ENCODE results near the gene SYF2. TPM values are rescaled to one million over a fixed set of nuclear protein-coding genes. Genes with fewer than 3 reads are reported as not detected.
A peak's percentile ranks its signal among the peaks of the same experiment; 100 is the strongest.
"Not testable (repeated sequence)": the region's sequence is repeated elsewhere in the genome, so short reads cannot be mapped to it uniquely, and the experiment has no call there.

SYF2 gene
- total RNA-seq, 1 donor from 2014 or later = 39.9 TPM

GRCh38 chr1:25246600-25247023 lies 14.3 kb upstream of the SYF2 start:
- peak; percentile 55 for DNase-seq (ENCODE audit: low spot score)

- no peak for DNase-seq (ENCODE audit: low spot score)
These were observed 13.7 kb upstream of the SYF2 start for GRCh38 chr1:25245809-25246599.

GRCh38 chr1:25245393-25245792 lies 13.1 kb upstream of the SYF2 start:
- no peak for DNase-seq (ENCODE audit: low spot score)

GRCh38 chr1:25243907-25244306 lies 11.6 kb upstream of the SYF2 start:
- no peak for DNase-seq (ENCODE audit: low spot score)

GRCh38 chr1:25239681-25240541 lies 7.6 kb upstream of the SYF2 start:
- peak; percentile 95 for DNase-seq (ENCODE audit: low spot score)

GRCh38 chr1:25238046-25238445 lies 5.7 kb upstream of the SYF2 start:
- DNase-seq (ENCODE audit: low spot score) = no peak

- DNase-seq (ENCODE audit: low spot score) = not testable (repeated sequence)
These were observed 4.0 kb upstream of the SYF2 start for GRCh38 chr1:25236261-25236660.

- DNase-seq (ENCODE audit: low spot score) = not testable (repeated sequence)
These were observed 3.1 kb upstream of the SYF2 start for GRCh38 chr1:25235411-25235810.

GRCh38 chr1:25232866-25233784 lies 823 bp upstream of the SYF2 start:
- DNase-seq (ENCODE audit: low spot score) = peak; percentile 84

- DNase-seq (ENCODE audit: low spot score) = no peak
These were observed 8.8 kb downstream of the SYF2 start for GRCh38 chr1:25223471-25223870.

- no peak for DNase-seq (ENCODE audit: low spot score)
These were observed 9.7 kb downstream of the SYF2 start for GRCh38 chr1:25222606-25223005.

GRCh38 chr1:25220666-25221065 lies 11.6 kb downstream of the SYF2 start:
- no peak for DNase-seq (ENCODE audit: low spot score)

GRCh38 chr1:25219661-25220251 lies 12.5 kb downstream of the SYF2 start:
- no peak for DNase-seq (ENCODE audit: low spot score)

- DNase-seq (ENCODE audit: low spot score) = no peak
These were observed 14.6 kb downstream of the SYF2 start for GRCh38 chr1:25217598-25218232.

- no peak for DNase-seq (ENCODE audit: low spot score)
These were observed 15.3 kb downstream of the SYF2 start for GRCh38 chr1:25217015-25217414.

- no peak for DNase-seq (ENCODE audit: low spot score)
These were observed 16.2 kb downstream of the SYF2 start for GRCh38 chr1:25216123-25216522.

- no peak for DNase-seq (ENCODE audit: low spot score)
These were observed 19.6 kb downstream of the SYF2 start for GRCh38 chr1:25212725-25213124.

GRCh38 chr1:25210728-25211127 lies 21.6 kb downstream of the SYF2 start:
- no peak for DNase-seq (ENCODE audit: low spot score)

GRCh38 chr1:25209516-25209915 lies 22.8 kb downstream of the SYF2 start:
- DNase-seq (ENCODE audit: low spot score) = no peak

GRCh38 chr1:25208561-25209222 lies 23.6 kb downstream of the SYF2 start:
- no peak for DNase-seq (ENCODE audit: low spot score)
